Ovary (tissue), 9 donors: ENCODE results near the gene KXD1. TPM values are rescaled to one million over a fixed set of nuclear protein-coding genes. Genes with fewer than 3 reads are reported as not detected.
"Not testable (repeated sequence)": the region's sequence is repeated elsewhere in the genome, so short reads cannot be mapped to it uniquely, and the experiment has no call there.

Source experiments
- DNase-seq, 5 donors: peaks; one replicate each; pipeline ENCODE4 v3.0.0-alpha.2; 2019 to 2020
- H3K27ac ChIP-seq, 2 donors: fragments of 200-600 bp; one replicate each; pipeline versions ENCODE4 v1.5.1 to v1.8.0; 2019 to 2022
- H3K27me3 ChIP-seq: fragments of 200-600 bp; one replicate; pipeline ENCODE4 v1.8.0; 2022
- H3K36me3 ChIP-seq: fragments of 200-600 bp; sonication (generic); one replicate; pipeline ENCODE4 v1.5.1; 2019
- H3K4me1 ChIP-seq: one replicate; pipeline ENCODE4 v1.8.1; 2013; ENCODE audit warnings: mild to moderate bottlenecking, moderate library complexity; ENCODE audit not compliant: insufficient read depth
- H3K4me3 ChIP-seq: fragments of 200-600 bp; sonication (generic); one replicate; pipeline ENCODE4 v1.5.1; 2017
- H3K9me3 ChIP-seq, 2 donors: fragments of 200-600 bp in 1 of 2; sonication (generic) in 1 of 2; one replicate each; pipeline versions ENCODE4 v1.5.1 to v1.8.1; 2013 to 2019; ENCODE audit warnings: mild to moderate bottlenecking in 1 of 2, moderate library complexity in 1 of 2
- EP300 ChIP-seq: sonication (generic); formaldehyde crosslinking; IDR thresholded peaks from one replicate; pipeline ENCODE4 v1.6.1; 2017; ENCODE audit warnings: antibody characterized with exemption
- POLR2A ChIP-seq: fragments of 450-650 bp; IDR thresholded peaks from one replicate; pipeline ENCODE4 v1.6.1; 2017; ENCODE audit warnings: antibody characterized with exemption, mild to moderate bottlenecking, moderate library complexity
- WGBS, 3 donors: extraction: QIAGEN DNeasy Blood & Tissue Kit in 1 of 3; methylation state at CpG; one replicate each; pipeline versions ENCODE4 v1.1.5 to v1.1.7; 2013 to 2017; 5-methylcytosine and 5-hydroxymethylcytosine counted together
- intact Hi-C, 4 donors: fragments of 100-400 bp; cut with DNase I; formaldehyde crosslinking; loops; one replicate each; pipeline versions ENCODE4 v1.11.0 to v1.15.1; 2022 to 2023
- polyA plus RNA-seq, 2 donors: library from polyadenylated mRNA; stranded (reverse); fragments of 200-250 nt in 1 of 2; fragments of 350-450 nt in 1 of 2; fragmentation: Illumina TruSeq in 1 of 2; extraction: RNeasy Lipid Tissue Mini Kit (QIAGEN cat#74804) in 1 of 2; gene quantifications; one replicate each; pipeline ENCODE4 v1.2.3, GENCODE V29; 2013 to 2014
- total RNA-seq, 7 donors: library from RNA; depleted of rRNA in 2 of 7; stranded (reverse); fragments of >200 nt in 2 of 7; fragmentation: NEBNext Ultra II Directional in 3 of 7; extraction: Animal tissue kit (Norgen Biotek cat#: 25700) in 3 of 7; gene quantifications; one replicate each; pipeline versions ENCODE4 v1.1.0 to v1.2.4, GENCODE V29; 2016 to 2023
- TF ChIP-seq, protein P1 (sequence below), 3 donors: fragments of 450-650 bp in 2 of 3; fragments of 200-600 bp in 1 of 3; IDR thresholded peaks; one replicate each; pipeline versions ENCODE4 v1.5.1 to v1.8.0; 2016 to 2022; ENCODE audit warnings: antibody characterized with exemption in 3 of 3, mild to moderate bottlenecking in 1 of 3
- donor health status: DM: no; HTN: no; CAD: no; lungs with moderate emphysema.
- donor health status: DM: no; HTN: no; CAD: no.
- donor health status: Bipolar disorder and iron deficiency.
- donor health status: DM: yes; HTN: yes; CAD: no.
- donor health status: DM: no; HTN: no; CAD: no.
- donor health status: DM: yes; HTN: yes; CAD: no.

KXD1 gene
- total and polyA plus RNA-seq, 9 donors = 52.0 to 78.3 (median 65.9) TPM

DNA sequence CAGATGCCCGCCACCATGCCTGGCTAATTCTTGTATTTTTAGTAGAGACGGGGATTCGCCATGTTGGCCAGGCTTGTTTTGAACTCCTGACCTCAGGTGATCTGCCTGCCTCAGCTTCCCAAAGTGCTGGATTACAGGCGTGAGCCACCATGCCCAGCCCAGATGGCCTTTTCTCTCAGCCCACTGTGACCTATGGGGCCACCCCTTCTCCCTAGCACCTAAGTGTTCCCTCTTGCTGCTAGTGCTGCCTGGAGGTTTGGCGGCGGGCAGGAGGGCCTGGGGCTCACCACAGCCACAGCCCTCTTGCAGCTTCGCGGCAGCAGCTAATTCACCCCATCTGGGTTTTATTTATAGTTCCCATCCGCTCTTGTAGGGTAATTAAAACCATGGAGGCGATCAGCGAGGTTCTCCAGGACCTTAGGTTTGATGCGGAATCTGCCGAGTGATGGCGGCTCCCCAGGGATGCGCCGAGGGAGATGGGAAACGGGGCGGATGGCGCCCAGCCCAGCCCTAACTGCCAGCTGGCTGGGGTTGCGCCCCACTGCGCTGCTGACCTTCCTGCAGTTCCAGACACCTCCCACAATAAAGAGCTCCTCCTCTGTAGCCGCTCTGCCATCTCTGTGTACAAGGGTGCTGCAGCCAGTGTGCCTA lies 34.2 kb downstream of the KXD1 start:
- no peak for DNase-seq
- intact Hi-C loops = loop anchor here in 3 of 4 donors (5.0 to 10.0 kb wide), 3 partner anchors 83 to 263 kb away; no protein-coding TSS in a partner anchor
- Histone ChIP-seq H3K27ac (no peak overlapping the region), H3K36me3 (no peaks in the 10 kb centered on the region), H3K4me1 (peaks cover 19% of the 10 kb centered on the region), H3K4me3 (no peak overlapping the region), H3K27me3 (no peaks in the 10 kb centered on the region), H3K9me3 (no peaks in the 10 kb centered on the region)
- WGBS, 3 donors = 85 to 92% (median 88%) methylated on average over 22 of the region's 22 CpGs
- TF ChIP-seq EP300 (no peak), POLR2A (no peak)
- TF ChIP-seq, protein P1, sequence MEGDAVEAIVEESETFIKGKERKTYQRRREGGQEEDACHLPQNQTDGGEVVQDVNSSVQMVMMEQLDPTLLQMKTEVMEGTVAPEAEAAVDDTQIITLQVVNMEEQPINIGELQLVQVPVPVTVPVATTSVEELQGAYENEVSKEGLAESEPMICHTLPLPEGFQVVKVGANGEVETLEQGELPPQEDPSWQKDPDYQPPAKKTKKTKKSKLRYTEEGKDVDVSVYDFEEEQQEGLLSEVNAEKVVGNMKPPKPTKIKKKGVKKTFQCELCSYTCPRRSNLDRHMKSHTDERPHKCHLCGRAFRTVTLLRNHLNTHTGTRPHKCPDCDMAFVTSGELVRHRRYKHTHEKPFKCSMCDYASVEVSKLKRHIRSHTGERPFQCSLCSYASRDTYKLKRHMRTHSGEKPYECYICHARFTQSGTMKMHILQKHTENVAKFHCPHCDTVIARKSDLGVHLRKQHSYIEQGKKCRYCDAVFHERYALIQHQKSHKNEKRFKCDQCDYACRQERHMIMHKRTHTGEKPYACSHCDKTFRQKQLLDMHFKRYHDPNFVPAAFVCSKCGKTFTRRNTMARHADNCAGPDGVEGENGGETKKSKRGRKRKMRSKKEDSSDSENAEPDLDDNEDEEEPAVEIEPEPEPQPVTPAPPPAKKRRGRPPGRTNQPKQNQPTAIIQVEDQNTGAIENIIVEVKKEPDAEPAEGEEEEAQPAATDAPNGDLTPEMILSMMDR (IDR thresholded peaks at IDR 0.05) = no peak

- intact Hi-C loops = loop anchor here in 3 of 4 donors (5.0 to 10.0 kb wide), 3 partner anchors 82 to 262 kb away; no protein-coding TSS in a partner anchor
- H3K9me3 ChIP-seq, H3K27ac ChIP-seq, DNase-seq, H3K4me3 ChIP-seq, H3K36me3 ChIP-seq, H3K27me3 ChIP-seq: not testable (repeated sequence)
- peaks cover 19% of the 10 kb centered on the region for H3K4me1 ChIP-seq
- 49 to 67% (median 62%) methylated on average over 5 of the region's 5 CpGs for WGBS, 3 donors
These were observed 35.1 kb downstream of the KXD1 start for GRCh38 chr19:18592732-18593131.

DNA sequence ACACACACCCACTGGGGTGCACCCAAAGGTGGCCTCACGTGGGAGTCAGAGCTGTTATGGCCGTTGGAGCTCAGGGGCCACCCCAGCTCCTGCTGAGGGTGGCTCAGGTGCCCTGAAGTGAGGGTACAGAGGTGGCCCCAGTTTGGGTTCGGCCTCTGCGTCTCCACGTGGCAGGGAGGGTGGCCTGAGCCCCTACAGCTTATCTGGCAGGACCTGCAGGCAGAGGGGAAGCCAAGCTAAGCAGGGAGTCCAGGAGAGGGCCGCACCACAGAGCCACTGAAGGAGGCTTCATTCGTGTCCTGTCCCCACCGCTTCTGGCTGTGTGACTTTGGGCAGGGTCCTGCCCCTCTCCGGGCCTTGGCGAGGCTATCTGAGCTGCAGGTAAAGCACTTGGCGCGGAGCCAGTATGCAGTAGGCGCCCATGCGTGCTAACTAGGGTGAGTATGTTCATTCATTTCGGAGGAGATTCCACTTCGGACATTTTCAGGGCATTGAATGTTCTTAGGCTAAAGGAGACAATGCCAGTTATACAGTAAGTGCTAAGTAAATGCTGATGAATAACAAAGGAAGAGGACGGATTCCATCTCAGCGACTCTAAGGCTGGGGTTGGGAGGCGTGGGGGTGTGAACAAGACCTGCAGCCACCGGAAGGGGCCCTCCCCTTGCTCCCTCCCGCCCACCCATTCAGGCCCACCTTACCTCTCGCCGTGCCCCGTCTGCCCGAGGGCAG lies 35.9 kb downstream of the KXD1 start:
- Histone ChIP-seq H3K9me3 (no peaks in the 10 kb centered on the region), H3K27me3 (no peaks in the 10 kb centered on the region), H3K4me3 (peak overlapping the region; percentile 20), H3K4me1 (peaks cover 12% of the 10 kb centered on the region), H3K36me3 (no peaks in the 10 kb centered on the region), H3K27ac (peak overlapping the region in 1 of 2 donors; percentile 17)
- peak in 1 of 5 donors; percentile 57 for DNase-seq
- intact Hi-C loops = loop anchor here in 3 of 4 donors (2.0 to 10.0 kb wide), 4 partner anchors 81 to 261 kb away; no protein-coding TSS in a partner anchor
- 20 to 24% (median 23%) methylated on average over 25 of the region's 25 CpGs for WGBS, 3 donors
- TF ChIP-seq, protein P1 (IDR thresholded peaks at IDR 0.05) = no peak
- TF ChIP-seq POLR2A (no peak), EP300 (no peak)

DNA sequence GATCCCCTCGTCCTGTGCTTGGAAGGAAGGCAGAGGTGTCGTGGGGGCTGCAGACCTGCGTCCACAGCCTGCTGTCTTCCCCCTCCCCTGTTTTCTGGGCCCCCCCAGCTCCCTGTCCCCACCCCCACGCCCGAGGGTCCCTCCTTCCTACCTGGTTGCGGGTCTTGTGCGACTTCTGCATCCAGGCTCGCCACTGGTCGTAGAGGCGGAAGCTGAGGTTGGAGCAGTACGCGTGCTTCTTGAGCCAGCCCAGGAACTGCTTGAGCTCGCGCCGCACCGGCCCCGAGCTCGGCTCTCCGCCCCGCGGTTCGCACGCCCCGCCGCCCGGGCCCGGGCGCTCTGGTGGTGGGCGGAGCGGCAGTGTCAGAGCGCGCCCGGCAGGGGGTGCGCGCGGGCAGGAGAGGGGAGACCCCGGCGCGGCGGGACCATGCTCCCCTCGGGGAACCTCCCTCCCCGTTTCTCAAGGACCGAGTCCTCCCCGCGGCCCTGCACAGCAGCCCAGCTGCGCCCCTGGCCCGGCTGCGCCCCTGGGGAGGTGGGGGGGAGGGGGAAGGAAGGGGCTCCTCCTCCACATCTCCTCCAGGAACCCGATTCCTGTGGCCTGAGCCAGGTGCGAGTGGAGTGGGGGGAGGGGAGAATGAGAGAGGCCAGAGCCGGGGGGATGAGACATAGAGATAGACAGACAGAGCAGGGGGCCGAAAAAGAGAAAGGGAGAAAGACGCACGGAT lies 36.6 kb downstream of the KXD1 start:
- TF ChIP-seq, protein P1 (IDR thresholded peaks at IDR 0.05) = peak; percentile 67 to 94 (median 91)
- no peak for TF ChIP-seq EP300
- intact Hi-C loops = loop anchor here in 3 of 4 donors (2.0 to 10.0 kb wide), 4 partner anchors 81 to 261 kb away; no protein-coding TSS in a partner anchor
- Histone ChIP-seq H3K27ac (peak overlapping the region in 1 of 2 donors; percentile 17), H3K36me3 (no peaks in the 10 kb centered on the region), H3K4me1 (peaks cover 12% of the 10 kb centered on the region), H3K9me3 (no peaks in the 10 kb centered on the region), H3K27me3 (no peaks in the 10 kb centered on the region), H3K4me3 (peak overlapping the region; percentile 25)
- DNase-seq = peak; percentile 76 to 89 (median 85)
- WGBS, 3 donors = 1% methylated on average over 26 to 54 of the region's 54 CpGs
